Fibroblast of lung (primary cell): ENCODE results near the gene TBC1D12. TPM values are rescaled to one million over a fixed set of nuclear protein-coding genes. Genes with fewer than 3 reads are reported as not detected.
"Not testable (repeated sequence)": the region's sequence is repeated elsewhere in the genome, so short reads cannot be mapped to it uniquely, and the experiment has no call there.

Experiments used
- DNase-seq, 2 donors: peaks; one replicate each; pipeline versions ENCODE4 v3.0.0 to v3.0.0-alpha.2; 2010; ENCODE audit warnings: low read depth in 2 of 2
- H2AFZ ChIP-seq: 2 replicates; pipeline ENCODE4 v1.5.1; 2012; ENCODE audit warnings: low read length, control low read depth, inconsistent platforms
- H3K27ac ChIP-seq: 2 replicates; pipeline ENCODE4 v1.5.1; 2011; ENCODE audit warnings: low read length, control low read depth; ENCODE audit not compliant: insufficient read depth
- H3K27me3 ChIP-seq: 2 replicates; pipeline ENCODE4 v1.5.1; 2011; ENCODE audit warnings: mild to moderate bottlenecking, low read length; ENCODE audit not compliant: control insufficient read depth, insufficient read depth
- H3K36me3 ChIP-seq: 2 replicates; pipeline ENCODE4 v1.5.1; 2011; ENCODE audit warnings: low read length; ENCODE audit not compliant: control insufficient read depth, insufficient read depth
- H3K4me1 ChIP-seq: 2 replicates; pipeline ENCODE4 v1.5.1; 2011; ENCODE audit warnings: low read length; ENCODE audit not compliant: control insufficient read depth, insufficient read depth; ENCODE audit errors: extremely low read depth
- H3K4me2 ChIP-seq: 2 replicates; pipeline ENCODE4 v1.5.1; 2011; ENCODE audit warnings: low read length, control low read depth; ENCODE audit not compliant: insufficient read depth; ENCODE audit errors: extremely low read depth
- H3K4me3 ChIP-seq, 4 experiments: fragments of 200-600 bp in 1 of 4; sonication (generic) in 1 of 4; replicated peaks in 1 of 4; 2 replicates each; pipeline ENCODE4 v1.5.1; 2011 to 2016; ENCODE audit warnings: low read length in 4 of 4, low read depth in 3 of 4, mild to moderate bottlenecking in 3 of 4, control low read depth in 2 of 4, inconsistent platforms in 1 of 4, mixed read lengths in 1 of 4; ENCODE audit not compliant: insufficient read depth in 1 of 4; ENCODE audit errors: control extremely low read depth in 1 of 4
- H3K79me2 ChIP-seq: 2 replicates; pipeline ENCODE4 v1.5.1; 2012; ENCODE audit warnings: mild to moderate bottlenecking, low read length, inconsistent platforms; ENCODE audit not compliant: control insufficient read depth, insufficient read depth
- H3K9ac ChIP-seq: 2 replicates; pipeline ENCODE4 v1.5.1; 2011; ENCODE audit warnings: mild to moderate bottlenecking, low read length, control low read depth; ENCODE audit not compliant: insufficient read depth
- H3K9me3 ChIP-seq: 2 replicates; pipeline ENCODE4 v1.5.1; 2012; ENCODE audit warnings: low read depth, low read length; ENCODE audit not compliant: control insufficient read depth, insufficient read depth
- H4K20me1 ChIP-seq: 2 replicates; pipeline ENCODE4 v1.5.1; 2011; ENCODE audit warnings: low read length; ENCODE audit not compliant: control insufficient read depth, insufficient read depth; ENCODE audit errors: extremely low read depth
- EZH2 ChIP-seq: IDR thresholded peaks from 2 replicates; pipeline ENCODE4 v1.5.1; 2012; ENCODE audit warnings: low read length, control low read depth, mild to moderate bottlenecking; ENCODE audit errors: missing control alignments
- polyA plus RNA-seq, 2 donors: library from polyadenylated mRNA; depleted of rRNA in 1 of 2; stranded (reverse) in 1 of 2; unstranded in 1 of 2; fragments of >200 nt; gene quantifications; 2 replicates each; pipeline ENCODE4 v1.2.1, GENCODE V29; 2011 to 2012; ENCODE audit warnings: missing spikeins in 1 of 2
- total RNA-seq: library from RNA; depleted of rRNA; stranded (reverse); fragments of >200 nt; gene quantifications from 2 replicates; pipeline ENCODE4 v1.2.1, GENCODE V29; 2014
- TF ChIP-seq, protein P1 (sequence below), 2 donors: IDR thresholded peaks in 1 of 2; conservative IDR thresholded peaks in 1 of 2; 1 replicate in 1 of 2; 2 replicates in 1 of 2; pipeline ENCODE4 v1.5.1; 2011 to 2012; ENCODE audit warnings: low read length in 2 of 2, control low read depth in 1 of 2, inconsistent platforms in 1 of 2, low read depth in 1 of 2, mild to moderate bottlenecking in 1 of 2

The TBC1D12 gene
- total and polyA plus RNA-seq, 2 donors (not counting 1 experiment from before 2014, with no cell fraction given), result 7.8 to 13.9 TPM

DNA sequence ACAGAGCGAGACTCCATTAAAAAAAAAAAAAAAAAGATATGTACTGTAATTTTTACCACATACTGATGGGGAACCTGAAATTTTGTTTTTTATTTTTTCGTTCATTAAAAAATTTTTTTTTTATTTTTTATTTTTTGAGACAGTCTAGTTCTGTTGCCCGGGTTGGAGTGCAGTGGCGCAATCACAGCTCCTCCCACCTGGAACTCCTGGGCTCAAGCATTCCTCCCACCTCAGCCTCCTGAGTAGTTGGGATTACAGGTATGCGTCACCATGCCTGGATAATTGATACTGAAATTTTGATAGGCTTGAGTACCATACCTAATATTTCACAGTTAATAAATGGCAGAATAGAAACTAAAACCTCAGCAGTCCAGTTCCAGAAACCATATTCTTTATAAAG is 122.4 kb downstream of the TBC1D12 start:
- no peak overlapping the region for H3K27ac ChIP-seq
- TF ChIP-seq, protein P1, sequence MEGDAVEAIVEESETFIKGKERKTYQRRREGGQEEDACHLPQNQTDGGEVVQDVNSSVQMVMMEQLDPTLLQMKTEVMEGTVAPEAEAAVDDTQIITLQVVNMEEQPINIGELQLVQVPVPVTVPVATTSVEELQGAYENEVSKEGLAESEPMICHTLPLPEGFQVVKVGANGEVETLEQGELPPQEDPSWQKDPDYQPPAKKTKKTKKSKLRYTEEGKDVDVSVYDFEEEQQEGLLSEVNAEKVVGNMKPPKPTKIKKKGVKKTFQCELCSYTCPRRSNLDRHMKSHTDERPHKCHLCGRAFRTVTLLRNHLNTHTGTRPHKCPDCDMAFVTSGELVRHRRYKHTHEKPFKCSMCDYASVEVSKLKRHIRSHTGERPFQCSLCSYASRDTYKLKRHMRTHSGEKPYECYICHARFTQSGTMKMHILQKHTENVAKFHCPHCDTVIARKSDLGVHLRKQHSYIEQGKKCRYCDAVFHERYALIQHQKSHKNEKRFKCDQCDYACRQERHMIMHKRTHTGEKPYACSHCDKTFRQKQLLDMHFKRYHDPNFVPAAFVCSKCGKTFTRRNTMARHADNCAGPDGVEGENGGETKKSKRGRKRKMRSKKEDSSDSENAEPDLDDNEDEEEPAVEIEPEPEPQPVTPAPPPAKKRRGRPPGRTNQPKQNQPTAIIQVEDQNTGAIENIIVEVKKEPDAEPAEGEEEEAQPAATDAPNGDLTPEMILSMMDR (conservative IDR thresholded peaks at IDR 0.05 in 1 of 2, IDR thresholded peaks at IDR 0.05 in 1 of 2; ENCODE audit: low read depth in 1 of 2, low read length in 2 of 2), result no peak
- TF ChIP-seq EZH2, result no peak
- H3K4me3 ChIP-seq, result no peak overlapping the region
- H2AFZ ChIP-seq, result no peak overlapping the region
- no peaks in the 10 kb centered on the region for H3K36me3 ChIP-seq
- H3K9ac ChIP-seq, result no peak overlapping the region
- no peaks in the 10 kb centered on the region for H4K20me1 ChIP-seq
- H3K4me2 ChIP-seq, result no peak overlapping the region
- H3K27me3 ChIP-seq, result no peaks in the 10 kb centered on the region
- no peaks in the 10 kb centered on the region for H3K9me3 ChIP-seq
- H3K4me1 ChIP-seq, result no peaks in the 10 kb centered on the region
- no peaks in the 10 kb centered on the region for H3K79me2 ChIP-seq
- DNase-seq, result no peak

DNA sequence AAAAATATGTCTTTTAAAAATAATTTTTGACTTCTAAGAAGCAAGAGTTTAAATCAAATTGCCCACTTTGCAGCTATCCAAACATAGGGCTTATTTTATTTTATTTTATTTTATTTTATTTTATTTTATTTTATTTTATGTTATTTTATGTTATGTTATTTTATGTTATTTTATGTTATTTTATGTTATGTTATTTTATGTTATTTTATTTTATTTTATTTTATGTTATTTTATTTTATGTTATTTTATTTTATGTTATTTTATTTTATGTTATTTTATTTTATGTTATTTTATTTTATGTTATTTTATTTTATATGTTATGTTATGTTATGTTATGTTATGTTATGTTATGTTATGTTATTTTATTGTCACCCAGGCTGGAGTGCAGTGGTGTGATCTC is 129.2 kb downstream of the TBC1D12 start:
- H3K4me1 ChIP-seq, H3K9ac ChIP-seq, H3K4me2 ChIP-seq, H3K4me3 ChIP-seq, H4K20me1 ChIP-seq, H3K27me3 ChIP-seq, H3K27ac ChIP-seq, H2AFZ ChIP-seq, H3K9me3 ChIP-seq, H3K79me2 ChIP-seq, DNase-seq, H3K36me3 ChIP-seq: not testable (repeated sequence)

DNA sequence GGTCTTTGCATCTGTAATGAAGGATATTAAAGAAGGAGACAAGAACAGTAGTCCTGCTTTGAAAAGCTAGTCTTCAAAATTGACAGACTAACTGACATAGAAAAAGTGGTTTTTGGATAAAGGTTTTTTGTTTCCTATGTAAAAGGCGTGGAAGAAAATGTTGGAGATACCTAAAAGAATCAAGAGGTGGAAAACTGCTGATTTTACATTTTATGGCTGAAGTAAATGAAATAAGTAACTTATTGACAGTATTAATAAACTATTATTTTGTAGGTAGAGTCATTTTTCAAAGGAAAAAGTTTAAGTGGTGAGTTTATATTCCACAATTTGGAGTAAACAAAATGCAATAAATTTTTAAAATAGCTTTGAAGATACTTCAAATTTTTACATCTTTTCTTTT is 130.7 kb downstream of the TBC1D12 start:
- Histone ChIP-seq H3K27me3 (no peaks in the 10 kb centered on the region), H3K36me3 (no peaks in the 10 kb centered on the region), H3K4me3 (no peak overlapping the region), H3K4me2 (no peak overlapping the region), H2AFZ (no peak overlapping the region), H3K4me1 (no peaks in the 10 kb centered on the region), H4K20me1 (no peaks in the 10 kb centered on the region), H3K79me2 (no peaks in the 10 kb centered on the region), H3K27ac (no peak overlapping the region), H3K9ac (no peak overlapping the region), H3K9me3 (no peaks in the 10 kb centered on the region)
- DNase-seq, result no peak
- TF ChIP-seq, protein P1 (conservative IDR thresholded peaks at IDR 0.05 in 1 of 2, IDR thresholded peaks at IDR 0.05 in 1 of 2; ENCODE audit: low read depth in 1 of 2, low read length in 2 of 2), result no peak
- TF ChIP-seq EZH2, result no peak

DNA sequence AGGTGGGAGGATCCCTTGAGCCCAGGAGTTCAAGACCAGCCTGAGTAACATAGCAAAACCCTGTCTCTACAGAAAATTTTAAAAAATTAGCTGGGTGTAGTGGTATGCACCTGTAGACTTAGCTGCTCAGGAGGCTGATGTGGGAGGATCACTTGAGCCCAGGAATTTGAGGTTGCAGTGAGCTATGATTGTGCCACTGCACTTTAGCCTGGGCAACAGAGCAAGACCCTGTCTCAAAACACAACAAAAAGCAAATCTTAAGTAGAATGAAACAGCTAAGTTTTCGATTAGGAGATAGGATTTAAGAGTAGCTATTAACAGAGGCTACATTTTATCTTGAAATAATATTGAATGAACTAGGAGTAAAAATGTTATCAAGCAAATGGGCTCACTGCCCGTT is 139.9 kb downstream of the TBC1D12 start:
- H3K4me2 ChIP-seq, H3K9me3 ChIP-seq, H4K20me1 ChIP-seq, DNase-seq, H2AFZ ChIP-seq, H3K4me1 ChIP-seq, H3K9ac ChIP-seq, H3K27me3 ChIP-seq, H3K4me3 ChIP-seq, H3K27ac ChIP-seq, H3K36me3 ChIP-seq: not testable (repeated sequence)
- H3K79me2 ChIP-seq, result peaks cover 12% of the 10 kb centered on the region
